Activated CD4-positive, alpha-beta memory T cell treated with anti-CD3 and anti-CD28 coated beads for 36 hours (primary cell): Measurements from ENCODE around the gene NLRP3. TPM values are rescaled to one million over a fixed set of nuclear protein-coding genes. Genes with fewer than 3 reads are reported as not detected.
"Not testable (repeated sequence)": the region's sequence is repeated elsewhere in the genome, so short reads cannot be mapped to it uniquely, and the experiment has no call there.

ENCODE experiments used
- CTCF ChIA-PET: fragments of 350-600 bp; sonication (Branson Sonifier 250); formaldehyde crosslinking; loops from one replicate; lab custom pipeline; 2021; ENCODE audit warnings: antibody characterized with exemption, inconsistent platforms; lab: Charles Lee
- POLR2A ChIA-PET: fragments of 350-600 bp; sonication (Branson Sonifier 250); formaldehyde crosslinking; loops from one replicate; lab custom pipeline; 2021; ENCODE audit warnings: antibody characterized with exemption; lab: Charles Lee
- DNase-seq: peaks from one replicate; pipeline ENCODE4 v3.0.0-alpha.2; 2020
- H3K27ac Mint-ChIP-seq: one replicate; pipeline ENCODE4 v1.8.0; 2021; ENCODE audit warnings: mixed read lengths
- H3K27me3 Mint-ChIP-seq: one replicate; pipeline ENCODE4 v1.8.0; 2021; ENCODE audit warnings: mixed read lengths
- H3K36me3 Mint-ChIP-seq: one replicate; pipeline ENCODE4 v1.8.0; 2021; ENCODE audit warnings: mixed read lengths
- H3K4me1 Mint-ChIP-seq: one replicate; pipeline ENCODE4 v1.8.0; 2021; ENCODE audit warnings: low read depth, mixed read lengths
- H3K4me3 Mint-ChIP-seq: one replicate; pipeline ENCODE4 v1.8.0; 2021; ENCODE audit warnings: mild to moderate bottlenecking, mixed read lengths
- H3K9me3 Mint-ChIP-seq: one replicate; pipeline ENCODE4 v1.8.0; 2021; ENCODE audit warnings: mixed read lengths
- intact Hi-C: fragments of 100-400 bp; cut with micrococcal nuclease; formaldehyde crosslinking; loops from one replicate; pipeline ENCODE4 v1.15.1; 2023
- total RNA-seq, 2 experiments: library from RNA; stranded (reverse); gene quantifications; one replicate each; pipeline ENCODE4 v1.2.3, GENCODE V29; 2021

NLRP3 gene
- total RNA-seq, 2 experiments from 2014 or later, result 0.97 to 1.5 TPM

DNA sequence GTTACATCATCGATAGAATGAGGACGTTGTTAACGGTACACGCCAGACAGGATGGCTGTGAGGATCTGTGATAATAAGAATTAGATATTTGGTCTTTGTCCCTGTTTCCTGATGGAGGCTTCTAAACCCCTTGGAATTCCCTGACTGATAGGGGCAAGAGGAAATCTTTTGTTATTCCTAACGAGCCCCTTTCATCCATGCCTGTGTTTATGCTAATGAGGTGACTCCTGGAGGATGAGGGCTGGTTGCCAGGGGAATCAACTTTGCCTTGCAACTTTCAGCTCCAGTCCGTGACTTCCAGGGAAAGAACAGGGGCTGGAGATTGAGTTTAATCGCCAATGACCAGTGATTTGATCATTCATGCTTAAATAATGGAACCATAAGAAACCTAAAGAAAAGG lies 39.3 kb upstream of the NLRP3 start:
- H3K27me3 Mint-ChIP-seq, result peaks cover 6% of the 10 kb centered on the region
- intact Hi-C loops, result no loop called here
- H3K4me1 Mint-ChIP-seq, result peaks cover 2% of the 10 kb centered on the region
- POLR2A ChIA-PET, result no interaction called here
- H3K27ac Mint-ChIP-seq, result no peak overlapping the region
- CTCF ChIA-PET, result interaction anchor here (1.2 kb wide), 1 partner anchor 14 kb away, joined by 3 read pairs; no protein-coding TSS in a partner anchor
- H3K9me3 Mint-ChIP-seq, result peaks cover 4% of the 10 kb centered on the region
- no peak overlapping the region for H3K4me3 Mint-ChIP-seq
- H3K36me3 Mint-ChIP-seq, result no peaks in the 10 kb centered on the region
- DNase-seq, result no peak

DNA sequence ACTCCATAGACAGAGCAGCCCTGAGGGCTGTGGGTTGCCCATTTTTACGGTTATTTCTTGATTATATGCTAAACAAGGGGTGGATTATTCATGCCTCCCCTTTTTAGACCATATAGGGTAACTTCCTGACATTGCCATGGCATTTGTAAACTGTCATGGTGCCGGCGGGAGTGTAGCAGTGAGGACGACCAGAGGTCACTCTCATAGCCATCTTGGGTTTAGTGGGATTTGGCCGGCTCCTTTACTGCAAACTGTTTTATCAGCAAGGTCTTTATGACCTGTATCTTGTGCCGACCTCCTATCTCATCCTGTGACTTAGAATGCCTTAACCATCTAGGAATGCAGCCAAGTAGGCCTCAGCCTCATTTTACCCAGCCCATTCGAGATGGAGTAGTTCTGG lies 38.3 kb upstream of the NLRP3 start:
- H3K27me3 Mint-ChIP-seq, DNase-seq, H3K4me1 Mint-ChIP-seq, H3K9me3 Mint-ChIP-seq, H3K27ac Mint-ChIP-seq, intact Hi-C loops, H3K4me3 Mint-ChIP-seq, H3K36me3 Mint-ChIP-seq, POLR2A ChIA-PET: not testable (repeated sequence)
- CTCF ChIA-PET, result interaction anchor here (1.2 kb wide), 1 partner anchor 13 kb away, joined by 3 read pairs; no protein-coding TSS in a partner anchor

DNA sequence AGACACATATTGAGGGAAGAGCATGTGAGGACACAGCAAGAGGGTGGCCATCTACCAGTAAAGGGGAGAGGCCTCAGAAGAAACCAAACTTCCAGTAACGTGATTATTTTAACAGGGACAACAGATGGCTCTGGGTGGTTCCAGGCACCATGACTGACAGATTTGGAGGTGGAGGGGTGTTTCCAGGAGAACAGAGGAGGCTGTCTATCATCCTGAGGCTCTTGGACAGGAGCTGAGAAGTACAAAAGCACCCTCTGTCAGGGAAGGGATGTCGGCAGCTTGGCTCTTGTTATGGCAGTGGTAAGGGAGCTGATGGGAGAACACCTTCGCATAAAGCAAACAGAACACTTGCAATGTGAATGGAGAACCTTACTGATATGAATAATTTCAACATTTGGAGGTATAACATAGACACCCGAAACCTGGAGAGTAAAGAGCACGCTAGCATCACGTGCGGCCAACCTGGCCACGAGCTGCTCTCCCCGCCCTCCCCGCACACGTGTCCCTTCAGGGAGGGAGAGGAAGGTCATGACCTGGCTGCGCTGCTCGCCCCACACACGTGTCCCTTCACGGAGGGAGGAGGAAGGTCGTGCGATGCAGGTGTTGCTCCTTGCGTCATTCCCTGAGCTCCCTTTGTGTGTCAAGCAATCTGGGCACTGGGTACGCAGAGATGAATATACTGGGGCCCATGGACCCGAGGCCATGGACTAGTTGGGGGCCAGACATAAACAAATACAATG lies 37.5 kb upstream of the NLRP3 start:
- no peak for DNase-seq
- CTCF ChIA-PET, result no interaction called here
- Mint-ChIP-seq H3K4me1 (no peaks in the 10 kb centered on the region), H3K4me3 (no peak overlapping the region), H3K36me3 (no peaks in the 10 kb centered on the region), H3K27me3 (peaks cover 6% of the 10 kb centered on the region), H3K27ac (no peak overlapping the region), H3K9me3 (peaks cover 4% of the 10 kb centered on the region)
- intact Hi-C loops, result no loop called here
- POLR2A ChIA-PET, result no interaction called here

DNA sequence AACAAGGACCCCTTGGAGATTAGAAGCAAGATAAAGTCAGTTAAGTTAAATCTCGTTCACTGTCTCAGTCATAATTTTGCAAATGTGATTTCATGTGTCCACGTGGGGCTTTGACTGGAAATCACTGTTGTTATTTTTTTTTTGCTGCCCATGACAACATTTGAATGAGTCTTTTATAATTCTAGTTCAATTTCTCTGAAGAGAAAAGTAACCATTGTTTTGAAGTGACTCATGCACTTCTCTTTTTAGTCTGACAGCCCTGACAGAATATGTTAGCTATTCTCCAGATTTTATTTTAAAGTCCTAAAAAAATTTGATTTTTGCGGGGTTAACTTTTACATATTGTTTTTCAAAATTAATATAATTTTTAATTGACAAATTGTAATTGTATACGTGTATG lies 30.7 kb upstream of the NLRP3 start:
- ChIA-PET CTCF (interaction anchor here (1.2 to 2.6 kb wide), 2 partner anchors 11 to 13 kb away, joined by 4 to 9 read pairs; no protein-coding TSS in a partner anchor), POLR2A (interaction anchor here (0.8 kb wide), 1 partner anchor 23 kb away, joined by 5 read pairs; no protein-coding TSS in a partner anchor)
- Mint-ChIP-seq H3K4me3 (no peak overlapping the region), H3K4me1 (peaks cover 26% of the 10 kb centered on the region), H3K36me3 (peaks cover 3% of the 10 kb centered on the region), H3K27ac (no peak overlapping the region), H3K27me3 (peaks cover 5% of the 10 kb centered on the region), H3K9me3 (peaks cover 4% of the 10 kb centered on the region)
- intact Hi-C loops, result no loop called here
- DNase-seq, result no peak

DNA sequence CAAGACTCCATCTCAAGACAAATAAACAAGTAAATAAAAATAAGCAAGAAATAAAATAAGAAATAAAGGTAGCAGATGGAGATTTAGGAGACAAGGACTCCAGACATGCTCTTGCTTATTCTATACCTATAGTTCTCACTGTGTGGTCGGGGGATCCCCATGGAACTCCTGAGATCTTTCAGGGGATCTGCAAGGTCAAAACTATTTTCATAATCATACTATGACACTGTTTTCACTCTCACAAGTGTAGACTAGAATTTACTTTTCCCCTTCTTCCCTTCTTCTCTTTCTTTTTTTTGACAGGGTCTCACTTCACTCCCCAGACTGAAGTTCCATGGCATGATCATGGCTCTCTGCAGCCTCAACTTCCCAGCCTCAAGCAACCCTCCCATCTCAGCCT lies 29.8 kb upstream of the NLRP3 start:
- DNase-seq, result peak; percentile 55
- H3K4me1 Mint-ChIP-seq, result peaks cover 29% of the 10 kb centered on the region
- peaks cover 3% of the 10 kb centered on the region for H3K36me3 Mint-ChIP-seq
- ChIA-PET POLR2A (interaction anchor here (0.8 kb wide), 1 partner anchor 22 kb away, joined by 5 read pairs; no protein-coding TSS in a partner anchor), CTCF (interaction anchor here (5.7 kb wide), 1 partner anchor 101 kb away, joined by 65 read pairs; no protein-coding TSS in a partner anchor)
- intact Hi-C loops, result no loop called here
- peaks cover 4% of the 10 kb centered on the region for H3K9me3 Mint-ChIP-seq
- no peak overlapping the region for H3K4me3 Mint-ChIP-seq
- peaks cover 3% of the 10 kb centered on the region for H3K27me3 Mint-ChIP-seq
- no peak overlapping the region for H3K27ac Mint-ChIP-seq

DNA sequence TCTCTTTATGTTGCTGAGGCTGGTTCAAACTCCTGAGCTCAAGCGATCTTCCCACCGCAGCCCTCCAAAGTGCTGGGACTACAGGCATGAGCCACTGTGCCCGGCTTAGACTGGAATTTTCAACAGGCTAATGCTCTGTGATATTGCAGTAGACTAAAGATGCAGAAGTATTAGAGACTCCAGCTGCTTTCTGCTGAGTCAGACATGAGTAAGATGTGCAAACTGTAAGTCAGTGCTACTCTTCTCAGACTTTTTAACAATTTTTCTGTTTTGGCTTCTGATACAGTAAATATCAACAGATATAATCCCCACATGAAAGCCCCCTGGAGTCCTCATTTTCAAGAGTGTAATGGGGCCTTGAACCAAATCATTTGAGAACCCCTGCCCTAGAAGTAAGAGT lies 29.3 kb upstream of the NLRP3 start:
- H3K9me3 Mint-ChIP-seq, result peaks cover 4% of the 10 kb centered on the region
- peaks cover 3% of the 10 kb centered on the region for H3K36me3 Mint-ChIP-seq
- POLR2A ChIA-PET, result no interaction called here
- H3K4me3 Mint-ChIP-seq, result no peak overlapping the region
- H3K27ac Mint-ChIP-seq, result no peak overlapping the region
- DNase-seq, result no peak
- peaks cover 3% of the 10 kb centered on the region for H3K27me3 Mint-ChIP-seq
- peaks cover 29% of the 10 kb centered on the region for H3K4me1 Mint-ChIP-seq
- CTCF ChIA-PET, result interaction anchor here (4.3 to 5.7 kb wide), 2 partner anchors 14 to 100 kb away, joined by 27 to 65 read pairs; no protein-coding TSS in a partner anchor
- intact Hi-C loops, result no loop called here

DNA sequence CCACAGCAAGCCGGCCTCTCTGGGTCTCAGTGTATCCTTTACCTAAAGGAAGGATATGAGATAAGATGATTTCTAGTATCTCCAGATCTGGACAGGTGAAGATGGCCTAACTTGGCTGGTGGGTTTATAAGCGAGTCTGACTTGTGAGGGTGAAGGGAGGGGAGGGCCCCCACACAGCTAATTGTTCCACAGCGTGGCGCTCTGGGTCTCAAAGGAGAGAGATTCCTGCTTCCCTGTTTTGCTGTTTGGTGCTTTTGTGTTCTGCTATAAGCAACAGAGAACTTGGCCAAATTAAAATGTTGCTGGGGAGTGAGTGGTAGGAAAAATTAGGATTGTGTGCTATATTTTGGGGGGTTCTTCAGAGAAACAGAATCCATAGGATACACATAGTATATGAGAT lies 28.9 kb upstream of the NLRP3 start:
- Mint-ChIP-seq H3K27me3 (peaks cover 3% of the 10 kb centered on the region), H3K9me3 (peaks cover 4% of the 10 kb centered on the region), H3K27ac (no peak overlapping the region), H3K4me3 (no peak overlapping the region), H3K36me3 (peaks cover 3% of the 10 kb centered on the region), H3K4me1 (peaks cover 29% of the 10 kb centered on the region)
- DNase-seq, result no peak
- ChIA-PET CTCF (interaction anchor here (4.3 to 5.7 kb wide), 2 partner anchors 14 to 100 kb away, joined by 27 to 65 read pairs; no protein-coding TSS in a partner anchor), POLR2A (no interaction called here)
- intact Hi-C loops, result no loop called here

DNA sequence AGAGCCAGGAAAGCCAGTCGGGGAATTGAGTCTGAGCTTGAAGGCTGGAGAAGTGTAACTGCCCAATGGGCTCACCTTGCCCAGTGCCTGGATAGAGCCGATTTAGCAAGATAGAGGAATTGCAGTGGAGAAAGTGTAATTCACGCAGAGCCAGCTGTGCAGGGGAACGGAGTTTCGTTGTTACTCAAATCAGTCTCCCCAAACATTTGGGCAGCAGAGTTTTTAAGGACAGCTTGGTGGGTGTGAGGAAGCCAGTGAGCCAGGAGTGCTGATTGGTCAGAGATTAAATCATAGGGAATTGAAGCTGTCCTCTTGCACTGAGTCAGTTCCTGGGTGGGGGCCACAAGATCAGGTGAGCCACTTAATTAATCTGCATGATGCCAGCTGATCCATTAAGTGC lies 28.4 kb upstream of the NLRP3 start:
- H3K36me3 Mint-ChIP-seq, result peaks cover 3% of the 10 kb centered on the region
- peaks cover 3% of the 10 kb centered on the region for H3K27me3 Mint-ChIP-seq
- intact Hi-C loops, result no loop called here
- H3K4me3 Mint-ChIP-seq, result no peak overlapping the region
- ChIA-PET CTCF (interaction anchor here (4.3 to 5.7 kb wide), 2 partner anchors 15 to 100 kb away, joined by 27 to 65 read pairs; no protein-coding TSS in a partner anchor), POLR2A (no interaction called here)
- no peak for DNase-seq
- peaks cover 29% of the 10 kb centered on the region for H3K4me1 Mint-ChIP-seq
- no peak overlapping the region for H3K27ac Mint-ChIP-seq
- H3K9me3 Mint-ChIP-seq, result peaks cover 4% of the 10 kb centered on the region

DNA sequence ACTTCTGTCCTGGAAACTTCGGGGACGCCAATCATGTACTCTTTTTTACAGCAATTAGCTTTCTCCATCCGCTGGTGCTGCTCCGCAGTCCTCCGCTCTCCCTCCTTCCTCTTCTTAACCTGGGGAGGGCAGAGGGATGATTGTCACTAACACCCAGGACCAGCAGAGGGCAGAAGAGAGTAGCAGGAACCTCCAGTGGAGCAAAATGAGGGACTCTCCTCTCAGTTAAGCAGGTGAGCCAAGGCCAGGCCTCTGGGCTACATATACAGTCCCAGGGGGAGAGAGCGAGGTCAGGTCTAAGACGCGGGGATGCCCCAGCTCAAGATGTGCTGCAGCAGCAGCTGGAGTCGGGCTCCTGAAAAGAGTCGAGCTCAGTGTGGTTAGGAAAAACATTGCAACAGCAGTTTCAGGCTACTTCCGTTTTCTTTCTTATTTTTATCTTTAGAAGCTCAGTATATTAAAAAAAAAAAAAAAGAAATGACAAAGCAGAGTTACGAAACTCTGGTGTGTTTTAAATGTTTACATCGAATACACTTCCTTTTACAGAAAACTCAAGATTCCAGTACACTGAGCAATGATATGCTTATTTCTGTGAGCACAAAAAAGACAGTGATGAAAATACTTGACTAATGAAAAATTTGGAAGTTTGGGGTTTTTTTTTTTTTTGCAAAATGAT lies 25.7 kb upstream of the NLRP3 start:
- ChIA-PET CTCF (interaction anchor here (0.6 to 5.7 kb wide), 28 partner anchors 9 to 524 kb away, joined by 3 to 65 read pairs (median 4); partner anchors contain the start of gene NLRP3), POLR2A (interaction anchor here (1.0 to 1.6 kb wide), 2 partner anchors 19 to 26 kb away, joined by 4 to 5 read pairs; partner anchors contain the start of gene NLRP3)
- no peaks in the 10 kb centered on the region for H3K36me3 Mint-ChIP-seq
- H3K27ac Mint-ChIP-seq, result peak overlapping the region; percentile 10
- no peaks in the 10 kb centered on the region for H3K9me3 Mint-ChIP-seq
- DNase-seq, result peak; percentile 89
- peaks cover 2% of the 10 kb centered on the region for H3K27me3 Mint-ChIP-seq
- intact Hi-C loops, result loop anchor here (1.0 kb wide), 5 partner anchors 17 to 186 kb away; no protein-coding TSS in a partner anchor
- peaks cover 18% of the 10 kb centered on the region for H3K4me1 Mint-ChIP-seq
- peak overlapping the region; percentile 14 for H3K4me3 Mint-ChIP-seq

DNA sequence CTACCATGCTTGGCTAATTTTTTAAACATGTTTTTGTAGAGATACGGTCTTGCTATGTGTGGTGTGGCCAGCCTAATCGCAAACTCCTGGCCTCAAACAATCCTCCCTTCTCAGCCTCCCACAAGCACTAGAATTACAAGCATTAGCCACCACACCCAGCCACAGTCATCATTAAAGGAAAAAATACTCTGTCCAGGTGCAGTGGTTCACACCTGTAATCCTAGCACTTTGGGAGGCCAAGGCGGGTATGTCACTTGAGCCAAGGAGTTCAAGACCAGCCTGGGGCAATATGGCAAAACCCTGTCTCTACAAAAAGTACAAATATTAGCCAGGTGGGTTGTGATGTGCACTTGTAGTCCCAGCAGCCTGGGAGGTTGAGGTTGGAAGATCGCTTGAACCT lies 25.0 kb upstream of the NLRP3 start:
- Mint-ChIP-seq H3K9me3 (no peaks in the 10 kb centered on the region), H3K4me3 (no peak overlapping the region), H3K27ac (no peak overlapping the region), H3K27me3 (peaks cover 2% of the 10 kb centered on the region), H3K36me3 (no peaks in the 10 kb centered on the region), H3K4me1 (peaks cover 17% of the 10 kb centered on the region)
- ChIA-PET POLR2A (interaction anchor here (1.6 kb wide), 1 partner anchor 19 kb away, joined by 5 read pairs; no protein-coding TSS in a partner anchor), CTCF (interaction anchor here (0.7 to 5.7 kb wide), 17 partner anchors 8 to 186 kb away, joined by 3 to 65 read pairs (median 4); partner anchors contain the start of gene NLRP3)
- no peak for DNase-seq
- intact Hi-C loops, result loop anchor here (1.0 kb wide), 5 partner anchors 16 to 185 kb away; no protein-coding TSS in a partner anchor

DNA sequence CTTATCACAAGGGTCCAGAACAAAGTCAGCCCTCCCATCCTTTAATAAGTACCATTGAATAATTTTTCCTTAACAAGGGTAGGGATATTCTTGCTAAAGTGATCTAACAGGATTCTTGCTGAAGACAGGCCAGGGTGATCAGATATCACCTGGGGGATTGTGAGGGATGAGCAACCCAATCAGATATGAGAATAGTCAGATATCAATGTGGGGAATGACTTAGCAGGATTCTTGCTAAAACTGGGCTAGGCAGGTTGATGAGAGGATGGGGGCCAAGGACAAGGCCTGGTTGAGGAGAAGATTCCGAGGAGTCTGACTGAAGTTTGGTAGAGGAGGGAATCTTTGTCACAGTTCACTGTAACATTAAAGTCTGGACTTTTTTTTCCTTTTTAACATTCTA lies 23.9 kb upstream of the NLRP3 start:
- Mint-ChIP-seq H3K4me3 (no peak overlapping the region), H3K27me3 (peaks cover 2% of the 10 kb centered on the region), H3K27ac (no peak overlapping the region), H3K9me3 (no peaks in the 10 kb centered on the region), H3K36me3 (no peaks in the 10 kb centered on the region), H3K4me1 (peaks cover 10% of the 10 kb centered on the region)
- intact Hi-C loops, result no loop called here
- CTCF ChIA-PET, result interaction anchor here (1.1 kb wide), 1 partner anchor 95 kb away, joined by 3 read pairs; no protein-coding TSS in a partner anchor
- no peak for DNase-seq
- POLR2A ChIA-PET, result no interaction called here
